Mesodermal cell (in vitro differentiated cells): ENCODE measurements around the gene HECW1.

Experiments
- H3K27ac ChIP-seq: 2 replicates; pipeline ENCODE4 v1.7.0; 2013; ENCODE audit warnings: mild to moderate bottlenecking, low read depth, low read length, moderate library complexity; ENCODE audit not compliant: severe bottlenecking
- H3K36me3 ChIP-seq: 2 replicates; pipeline ENCODE4 v1.7.1; 2013; ENCODE audit warnings: mild to moderate bottlenecking, low read length, moderate library complexity; ENCODE audit not compliant: control insufficient read depth, insufficient read depth
- H3K4me1 ChIP-seq: one replicate; pipeline ENCODE4 v1.7.1; 2013; ENCODE audit warnings: mild to moderate bottlenecking, low read length; ENCODE audit not compliant: insufficient read depth, control insufficient read depth, poor library complexity, severe bottlenecking
- H3K4me3 ChIP-seq: 2 replicates; pipeline ENCODE4 v1.7.0; 2013; ENCODE audit warnings: low read length, control low read depth, mild to moderate bottlenecking; ENCODE audit not compliant: insufficient read depth, poor library complexity, severe bottlenecking; ENCODE audit errors: extremely low read depth
- H3K9me3 ChIP-seq: 2 replicates; pipeline ENCODE4 v1.7.1; 2013; ENCODE audit warnings: mild to moderate bottlenecking, low read length, moderate library complexity; ENCODE audit not compliant: control insufficient read depth
- WGBS, 2 experiments: methylation state at CpG; one replicate each; pipeline ENCODE4 v1.1.5; 2013; ENCODE audit warnings: missing lambda C conversion rate in 2 of 2; ENCODE audit not compliant: insufficient coverage in 2 of 2; 5-methylcytosine and 5-hydroxymethylcytosine counted together

The HECW1 gene

GRCh38 chr7:43517464-43517863 is 405.0 kb downstream of the HECW1 start:
- no peak overlapping the region for H3K4me3 ChIP-seq

GRCh38 chr7:43520201-43520600 is 407.8 kb downstream of the HECW1 start:
- Histone ChIP-seq H3K4me3 (no peak overlapping the region), H3K27ac (no peak overlapping the region), H3K4me1 (peaks cover 7% of the 10 kb centered on the region), H3K36me3 (no peaks in the 10 kb centered on the region), H3K9me3 (no peaks in the 10 kb centered on the region)
- 90 to 96% methylated on average over 8 of the region's 8 CpGs for WGBS, 2 experiments

More at GRCh38 chr7:43517464-43517863, 405.0 kb downstream of the HECW1 start:
- Histone ChIP-seq H3K27ac (no peak overlapping the region), H3K4me1 (peaks cover 3% of the 10 kb centered on the region), H3K36me3 (no peaks in the 10 kb centered on the region), H3K9me3 (no peaks in the 10 kb centered on the region)
- 71% methylated on average over 1 of the region's 2 CpGs; no CpG with 5 or more reads in 1 of the 2 experiments for whole genome bisulfite sequencing, 2 experiments

- H3K4me1 ChIP-seq, result peaks cover 7% of the 10 kb centered on the region
- no peaks in the 10 kb centered on the region for H3K9me3 ChIP-seq
- H3K4me3 ChIP-seq, result no peak overlapping the region
- no peak overlapping the region for H3K27ac ChIP-seq
- 50 to 79% methylated on average over 2 of the region's 8 CpGs for whole genome bisulfite sequencing, 2 experiments
- H3K36me3 ChIP-seq, result no peaks in the 10 kb centered on the region
Measured at GRCh38 chr7:43522406-43523156, 410.1 kb downstream of the HECW1 start.

GRCh38 chr7:43528576-43529354 is 416.3 kb downstream of the HECW1 start:
- Histone ChIP-seq H3K36me3 (no peaks in the 10 kb centered on the region), H3K9me3 (no peaks in the 10 kb centered on the region)
- 72 to 83% methylated on average over 8 of the region's 10 CpGs for WGBS, 2 experiments

GRCh38 chr7:43530553-43531410 is 418.3 kb downstream of the HECW1 start:
- Histone ChIP-seq H3K27ac (no peak overlapping the region), H3K4me1 (no peaks in the 10 kb centered on the region), H3K4me3 (no peak overlapping the region), H3K9me3 (no peaks in the 10 kb centered on the region), H3K36me3 (no peaks in the 10 kb centered on the region)
- WGBS, 2 experiments, result 86 to 89% methylated on average over 4 to 6 of the region's 6 CpGs

More at GRCh38 chr7:43528576-43529354, 416.3 kb downstream of the HECW1 start:
- no peaks in the 10 kb centered on the region for H3K4me1 ChIP-seq
- no peak overlapping the region for H3K4me3 ChIP-seq
- no peak overlapping the region for H3K27ac ChIP-seq

- Histone ChIP-seq H3K9me3 (no peaks in the 10 kb centered on the region), H3K4me3 (no peak overlapping the region), H3K4me1 (no peaks in the 10 kb centered on the region), H3K27ac (no peak overlapping the region), H3K36me3 (no peaks in the 10 kb centered on the region)
- 90 to 97% methylated on average over 9 of the region's 9 CpGs for WGBS, 2 experiments
Measured at GRCh38 chr7:43531700-43532099, 419.3 kb downstream of the HECW1 start.

GRCh38 chr7:43533801-43534479 is 421.5 kb downstream of the HECW1 start:
- H3K36me3 ChIP-seq, result no peaks in the 10 kb centered on the region
- no peaks in the 10 kb centered on the region for H3K9me3 ChIP-seq
- no peak overlapping the region for H3K4me3 ChIP-seq
- H3K4me1 ChIP-seq, result peaks cover 13% of the 10 kb centered on the region
- WGBS, 2 experiments, result 91 to 92% methylated on average over 3 to 5 of the region's 6 CpGs
- no peak overlapping the region for H3K27ac ChIP-seq

GRCh38 chr7:43535031-43535451 is 422.6 kb downstream of the HECW1 start:
- H3K36me3 ChIP-seq, result no peaks in the 10 kb centered on the region
- 94 to 100% methylated on average over 2 to 3 of the region's 4 CpGs for WGBS, 2 experiments
- no peak overlapping the region for H3K4me3 ChIP-seq
- H3K4me1 ChIP-seq, result peaks cover 13% of the 10 kb centered on the region
- no peak overlapping the region for H3K27ac ChIP-seq
- no peaks in the 10 kb centered on the region for H3K9me3 ChIP-seq

GRCh38 chr7:43535810-43536585 is 423.6 kb downstream of the HECW1 start:
- H3K9me3 ChIP-seq, result no peaks in the 10 kb centered on the region
- no peaks in the 10 kb centered on the region for H3K36me3 ChIP-seq
- H3K27ac ChIP-seq, result no peak overlapping the region
- peaks cover 13% of the 10 kb centered on the region for H3K4me1 ChIP-seq
- no peak overlapping the region for H3K4me3 ChIP-seq
- WGBS, 2 experiments, result 81 to 100% methylated on average over 2 to 4 of the region's 6 CpGs
